ENCODE data around the gene GIGYF2. TPM values are rescaled to one million over a fixed set of nuclear protein-coding genes. Genes with fewer than 3 reads are reported as not detected.

Gene GIGYF2
- total RNA-seq, 2 experiments from 2014 or later: 50.5 to 60.9 TPM

DNA sequence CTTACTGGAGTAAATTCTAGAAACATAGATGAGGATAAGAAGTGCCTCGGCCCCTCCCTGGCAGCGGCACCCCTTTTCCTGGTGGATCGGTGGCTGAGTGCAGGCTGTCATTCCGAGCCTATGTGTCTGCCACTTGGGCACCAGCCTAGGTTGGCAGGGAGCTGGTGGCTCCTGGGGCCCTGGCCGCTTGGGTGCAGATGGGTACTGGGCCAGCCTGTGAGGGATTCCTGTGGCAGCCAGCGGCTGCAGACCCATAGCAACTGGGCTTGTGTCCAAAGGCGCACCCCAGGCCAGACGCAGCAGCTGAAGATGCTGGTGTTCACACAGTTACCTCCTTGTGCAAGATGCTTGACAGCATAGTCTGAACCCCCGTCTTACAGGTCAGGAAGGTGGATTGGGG lies 175.7 kb downstream of the GIGYF2 start:
- CTCF ChIA-PET (ENCODE audit: unreplicated experiment): no interaction called here
- POLR2A ChIA-PET: no interaction called here
- H3K4me2 ChIP-seq (ENCODE audit: low read length): no peak overlapping the region
- no peaks in the 10 kb centered on the region for H3K36me3 ChIP-seq (ENCODE audit: insufficient read depth, low read length)
- no peak for DNase-seq (ENCODE audit: low spot score)
- H4K20me1 ChIP-seq (ENCODE audit: insufficient read depth, low read length): no peaks in the 10 kb centered on the region
- BruUV-seq (replicated peaks): no TSS peak
- no peaks in the 10 kb centered on the region for H3K79me2 ChIP-seq (ENCODE audit: insufficient read depth, low read depth, low read length)
- H3K4me1 ChIP-seq (ENCODE audit: insufficient read depth, low read length, poor library complexity, severe bottlenecking): no peaks in the 10 kb centered on the region
- intact Hi-C loops (cut with micrococcal nuclease; ENCODE audit: unreplicated experiment): no loop called here
- H3K9me3 ChIP-seq (ENCODE audit: low read length): no peaks in the 10 kb centered on the region
- TF ChIP-seq, protein P1, sequence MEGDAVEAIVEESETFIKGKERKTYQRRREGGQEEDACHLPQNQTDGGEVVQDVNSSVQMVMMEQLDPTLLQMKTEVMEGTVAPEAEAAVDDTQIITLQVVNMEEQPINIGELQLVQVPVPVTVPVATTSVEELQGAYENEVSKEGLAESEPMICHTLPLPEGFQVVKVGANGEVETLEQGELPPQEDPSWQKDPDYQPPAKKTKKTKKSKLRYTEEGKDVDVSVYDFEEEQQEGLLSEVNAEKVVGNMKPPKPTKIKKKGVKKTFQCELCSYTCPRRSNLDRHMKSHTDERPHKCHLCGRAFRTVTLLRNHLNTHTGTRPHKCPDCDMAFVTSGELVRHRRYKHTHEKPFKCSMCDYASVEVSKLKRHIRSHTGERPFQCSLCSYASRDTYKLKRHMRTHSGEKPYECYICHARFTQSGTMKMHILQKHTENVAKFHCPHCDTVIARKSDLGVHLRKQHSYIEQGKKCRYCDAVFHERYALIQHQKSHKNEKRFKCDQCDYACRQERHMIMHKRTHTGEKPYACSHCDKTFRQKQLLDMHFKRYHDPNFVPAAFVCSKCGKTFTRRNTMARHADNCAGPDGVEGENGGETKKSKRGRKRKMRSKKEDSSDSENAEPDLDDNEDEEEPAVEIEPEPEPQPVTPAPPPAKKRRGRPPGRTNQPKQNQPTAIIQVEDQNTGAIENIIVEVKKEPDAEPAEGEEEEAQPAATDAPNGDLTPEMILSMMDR (conservative IDR thresholded peaks at IDR 0.05; ENCODE audit: low read length): no peak
- no peak for TF ChIP-seq EZH2phosphoT487 (IDR thresholded peaks at IDR 0.05; ENCODE audit: borderline replicate concordance, low read depth, low read length)
- no peaks in the 10 kb centered on the region for H3K9me2 ChIP-seq (ENCODE audit: insufficient read depth, low read length)
- no peak overlapping the region for H3K4me3 ChIP-seq (ENCODE audit: low read depth, low read length, poor library complexity, severe bottlenecking)
- no peak overlapping the region for H3K27ac ChIP-seq (ENCODE audit: low read depth, low read length, poor library complexity, severe bottlenecking)
- H2AFZ ChIP-seq (ENCODE audit: low read length): no peak overlapping the region

DNA sequence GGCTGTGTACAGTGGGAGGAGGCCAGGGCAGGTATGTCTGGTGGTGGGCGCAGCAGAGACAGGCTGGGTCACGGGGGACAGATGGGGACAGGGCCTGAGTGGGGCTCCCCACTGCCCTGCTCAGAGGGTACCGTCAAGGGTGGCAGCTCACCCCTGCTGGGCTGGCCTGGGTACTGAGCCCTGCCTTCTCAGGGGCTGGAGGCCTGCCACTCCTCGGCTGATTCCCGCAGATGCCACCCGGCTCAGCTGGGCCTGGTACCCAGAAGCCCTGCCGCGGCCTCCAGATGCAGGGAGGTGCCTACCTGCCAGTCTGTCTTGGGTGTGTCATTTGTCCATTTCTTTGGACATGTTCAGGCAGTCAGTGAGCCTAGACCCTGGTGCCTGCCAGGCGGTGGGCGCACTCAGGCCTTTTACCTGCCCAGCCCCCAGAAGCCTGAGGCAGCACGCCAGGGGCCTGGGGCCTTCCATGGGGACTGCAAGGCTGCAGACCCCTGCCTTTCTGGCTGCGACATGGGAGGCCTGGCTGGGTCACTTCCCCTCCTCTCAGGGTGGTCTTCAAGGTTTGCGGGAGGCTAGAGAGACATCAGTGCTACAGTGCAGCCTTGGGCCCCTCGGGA lies 176.3 kb downstream of the GIGYF2 start:
- H3K4me2 ChIP-seq (ENCODE audit: low read length): no peak overlapping the region
- H3K9me2 ChIP-seq (ENCODE audit: insufficient read depth, low read length): no peaks in the 10 kb centered on the region
- H3K9me3 ChIP-seq (ENCODE audit: low read length): no peaks in the 10 kb centered on the region
- H3K36me3 ChIP-seq (ENCODE audit: insufficient read depth, low read length): no peaks in the 10 kb centered on the region
- ChIA-PET CTCF (ENCODE audit: unreplicated experiment) (no interaction called here), POLR2A (no interaction called here)
- no peaks in the 10 kb centered on the region for H3K79me2 ChIP-seq (ENCODE audit: insufficient read depth, low read depth, low read length)
- no peak overlapping the region for H3K27ac ChIP-seq (ENCODE audit: low read depth, low read length, poor library complexity, severe bottlenecking)
- DNase-seq (ENCODE audit: low spot score): no peak
- no peaks in the 10 kb centered on the region for H4K20me1 ChIP-seq (ENCODE audit: insufficient read depth, low read length)
- no peaks in the 10 kb centered on the region for H3K4me1 ChIP-seq (ENCODE audit: insufficient read depth, low read length, poor library complexity, severe bottlenecking)
- intact Hi-C loops (cut with micrococcal nuclease; ENCODE audit: unreplicated experiment): no loop called here
- TF ChIP-seq EZH2phosphoT487 (IDR thresholded peaks at IDR 0.05; ENCODE audit: borderline replicate concordance, low read depth, low read length): no peak
- TF ChIP-seq, protein P1 (conservative IDR thresholded peaks at IDR 0.05; ENCODE audit: low read length): no peak
- no peak overlapping the region for H2AFZ ChIP-seq (ENCODE audit: low read length)
- no TSS peak for BruUV-seq (replicated peaks)
- no peak overlapping the region for H3K4me3 ChIP-seq (ENCODE audit: low read depth, low read length, poor library complexity, severe bottlenecking)

DNA sequence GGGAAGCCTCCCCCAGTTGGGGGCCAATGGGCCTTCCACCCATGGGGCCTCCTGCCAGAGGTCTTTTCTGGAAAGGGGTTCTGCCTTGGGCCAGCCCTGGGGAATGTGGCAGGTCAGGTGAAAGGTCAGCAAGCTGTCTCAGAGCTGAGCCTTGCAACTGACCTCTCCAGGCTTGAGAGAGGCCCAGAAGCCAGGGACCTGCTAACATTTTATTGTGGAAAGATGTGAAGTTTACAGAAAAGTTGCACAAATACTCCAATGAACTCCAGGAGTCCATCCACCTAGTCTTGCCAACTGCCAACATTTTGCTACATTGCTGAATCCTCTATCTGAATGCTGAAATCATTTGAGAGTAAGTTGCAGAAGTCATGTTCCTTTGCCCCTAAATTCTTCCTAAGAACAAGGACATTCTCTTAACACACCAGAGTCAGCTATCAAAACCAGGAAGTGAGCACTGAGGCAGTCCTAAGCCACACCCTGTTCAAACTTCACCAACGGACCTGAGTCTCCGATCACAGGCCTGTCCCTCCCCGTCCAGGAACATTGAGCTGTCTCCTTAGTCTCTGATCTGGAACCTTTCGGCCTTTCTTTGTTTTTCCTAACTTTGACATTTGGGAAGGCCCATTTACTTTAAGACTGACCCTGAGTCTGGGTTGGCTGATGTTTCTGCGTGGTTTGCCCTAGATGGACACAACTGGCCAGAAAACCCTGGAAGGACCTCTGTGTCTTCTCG lies 176.9 kb downstream of the GIGYF2 start:
- Histone ChIP-seq H3K36me3 (ENCODE audit: insufficient read depth, low read length) (no peaks in the 10 kb centered on the region), H3K79me2 (ENCODE audit: insufficient read depth, low read depth, low read length) (no peaks in the 10 kb centered on the region), H3K4me2 (ENCODE audit: low read length) (no peak overlapping the region), H3K9me3 (ENCODE audit: low read length) (no peaks in the 10 kb centered on the region), H2AFZ (ENCODE audit: low read length) (no peak overlapping the region), H4K20me1 (ENCODE audit: insufficient read depth, low read length) (no peaks in the 10 kb centered on the region), H3K4me1 (ENCODE audit: insufficient read depth, low read length, poor library complexity, severe bottlenecking) (no peaks in the 10 kb centered on the region), H3K27ac (ENCODE audit: low read depth, low read length, poor library complexity, severe bottlenecking) (no peak overlapping the region), H3K4me3 (ENCODE audit: low read depth, low read length, poor library complexity, severe bottlenecking) (no peak overlapping the region), H3K9me2 (ENCODE audit: insufficient read depth, low read length) (no peaks in the 10 kb centered on the region)
- CTCF ChIA-PET (ENCODE audit: unreplicated experiment): no interaction called here
- TF ChIP-seq, protein P1 (conservative IDR thresholded peaks at IDR 0.05; ENCODE audit: low read length): no peak
- no peak for TF ChIP-seq EZH2phosphoT487 (IDR thresholded peaks at IDR 0.05; ENCODE audit: borderline replicate concordance, low read depth, low read length)
- no peak for DNase-seq (ENCODE audit: low spot score)
- POLR2A ChIA-PET: no interaction called here
- intact Hi-C loops (cut with micrococcal nuclease; ENCODE audit: unreplicated experiment): no loop called here
- BruUV-seq (replicated peaks): no TSS peak
